GM21360 (cell line): Measurements from ENCODE around the gene NR2F2.
A peak's percentile ranks its signal among the peaks of the same experiment; 100 is the strongest.

Source experiments
- ATAC-seq: cut with Tn5 transposase; IDR thresholded peaks from one replicate; pipeline ENCODE4 v1.9.1; 2021; ENCODE audit warnings: mild to moderate bottlenecking, moderate library complexity; ENCODE audit not compliant: unreplicated experiment

NR2F2 gene

DNA sequence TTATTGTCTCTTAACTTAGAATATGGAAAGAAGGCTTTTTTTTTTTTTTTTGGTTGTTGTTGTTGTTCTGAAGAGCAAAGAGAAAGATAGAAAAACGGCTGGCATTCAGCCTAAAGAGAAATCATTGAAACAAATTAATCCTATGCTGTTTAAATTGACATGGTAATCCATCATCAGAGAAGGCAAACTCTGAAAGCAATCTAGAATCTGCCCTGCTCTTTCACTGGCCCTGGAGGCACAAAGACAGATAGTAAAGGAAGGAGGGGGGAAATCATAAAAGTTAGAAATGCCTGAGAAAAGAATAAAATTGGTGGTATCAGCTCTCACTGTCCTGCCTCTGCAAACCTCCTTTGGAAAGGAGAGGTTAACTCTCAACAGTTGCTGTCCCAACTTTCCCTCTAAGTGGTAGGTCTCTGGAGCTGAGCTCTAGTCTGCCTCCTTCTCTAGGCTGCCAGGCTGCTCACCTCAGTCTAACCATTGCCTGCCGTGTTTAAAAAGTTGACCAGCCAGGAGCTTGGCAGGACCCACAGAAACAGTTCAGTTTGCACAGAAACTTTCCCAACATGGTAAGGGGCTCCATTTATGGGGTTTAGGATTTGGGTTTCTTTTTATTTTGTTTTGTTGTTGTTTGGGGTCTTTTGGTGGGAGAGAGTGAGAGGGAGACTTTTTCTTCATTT lies 13.4 kb upstream of the NR2F2 start:
- ATAC-seq, result no peak

DNA sequence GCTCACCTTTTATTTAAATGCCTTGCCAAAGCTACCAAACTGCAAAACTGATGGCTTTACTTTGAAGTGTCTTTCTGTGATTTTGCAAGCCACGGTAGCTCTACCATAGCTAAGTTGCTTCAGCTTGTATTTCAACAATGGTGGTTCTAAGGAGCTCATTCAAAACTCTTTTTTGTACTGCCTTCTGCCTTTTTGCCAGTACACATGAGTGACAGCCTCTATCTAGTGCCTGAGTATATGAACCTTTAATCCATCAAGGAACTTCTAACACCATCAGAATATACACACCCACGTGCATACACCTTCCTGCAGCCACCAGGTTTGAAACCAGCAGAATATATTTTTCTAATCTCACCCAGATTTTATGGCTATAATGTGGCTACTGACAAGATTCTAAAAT lies 10.4 kb upstream of the NR2F2 start:
- no peak for ATAC-seq

GRCh38 chr15:96320703-96321638 lies 9.5 kb upstream of the NR2F2 start:
- no peak for ATAC-seq

GRCh38 chr15:96321639-96322535 lies 8.6 kb upstream of the NR2F2 start:
- ATAC-seq, result no peak

DNA sequence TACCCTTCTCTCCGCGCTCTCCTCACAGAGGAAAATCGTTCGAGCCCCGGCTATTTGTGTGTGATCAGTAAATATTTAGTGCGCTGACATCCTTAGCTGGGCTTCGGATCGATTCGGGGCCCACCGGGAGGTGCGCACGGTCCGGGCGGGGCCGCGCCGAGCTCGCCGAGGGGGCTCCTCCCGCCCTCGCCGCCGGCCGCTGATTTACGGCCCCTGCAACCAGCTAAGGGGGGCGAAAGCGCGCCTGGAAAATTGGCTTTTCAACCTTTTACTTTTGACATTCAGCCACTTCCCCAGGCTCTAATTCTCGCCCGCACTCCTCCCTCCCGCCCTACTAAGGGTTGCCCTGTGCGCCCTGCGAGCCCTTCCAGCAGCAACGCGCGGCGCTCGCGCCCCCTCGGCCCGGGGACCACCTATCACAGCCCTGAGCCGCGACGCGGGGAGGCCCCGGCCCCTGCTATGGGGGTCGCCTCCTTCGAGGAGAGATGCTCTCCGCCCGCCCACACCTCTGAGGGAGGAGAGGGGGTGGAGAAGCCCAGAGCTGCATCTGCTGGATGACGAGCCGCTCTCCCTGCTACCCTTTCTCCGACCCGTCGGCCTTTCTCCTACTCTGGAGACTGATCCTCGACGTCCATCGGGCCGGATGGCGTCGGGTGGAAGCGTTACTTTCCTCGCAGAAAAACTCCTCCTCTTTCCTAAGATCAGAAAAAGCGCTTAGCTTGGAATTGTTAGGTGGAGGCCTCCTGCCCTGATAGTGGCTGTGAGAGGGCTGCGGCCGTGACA lies 7.8 kb upstream of the NR2F2 start:
- no peak for ATAC-seq

DNA sequence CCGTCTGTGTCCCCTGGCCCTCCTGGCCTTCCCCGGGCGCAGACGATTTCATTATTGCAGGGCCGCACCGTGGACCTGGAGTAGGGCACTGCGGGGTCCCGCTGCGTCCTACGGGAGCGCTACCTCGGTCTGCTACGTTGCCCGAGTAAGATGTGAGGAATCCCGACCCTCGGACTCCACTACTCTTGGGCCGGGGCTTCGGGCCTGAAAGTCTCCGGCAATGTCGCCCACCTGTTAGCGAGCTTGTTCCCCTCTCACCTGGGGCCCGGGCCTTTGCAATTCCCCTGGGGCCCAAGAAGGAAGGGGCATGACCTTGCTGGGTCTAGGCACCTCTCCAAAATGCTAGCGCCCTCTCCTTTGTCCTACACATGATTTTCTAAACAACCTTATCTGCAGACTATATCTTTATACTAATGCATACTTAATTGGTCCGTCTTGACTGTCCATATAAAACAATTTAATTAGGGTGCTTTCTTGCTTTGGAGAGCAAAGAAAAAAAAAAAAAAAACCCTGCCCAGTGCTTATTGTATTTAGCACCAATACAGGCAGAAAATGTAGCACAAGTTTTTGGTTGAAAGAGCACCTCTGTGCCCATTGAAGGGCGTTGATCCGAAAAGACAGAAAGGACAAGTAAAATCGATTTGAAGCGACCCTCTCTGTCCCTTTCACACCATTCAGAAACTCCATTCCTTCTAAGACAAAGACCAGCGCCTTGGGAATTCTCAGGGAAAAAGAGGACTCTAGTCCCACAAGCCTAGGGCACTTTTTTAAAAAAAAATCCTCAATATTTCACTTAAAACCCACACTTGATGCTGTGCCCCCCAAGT lies 7.0 kb upstream of the NR2F2 start:
- no peak for ATAC-seq

DNA sequence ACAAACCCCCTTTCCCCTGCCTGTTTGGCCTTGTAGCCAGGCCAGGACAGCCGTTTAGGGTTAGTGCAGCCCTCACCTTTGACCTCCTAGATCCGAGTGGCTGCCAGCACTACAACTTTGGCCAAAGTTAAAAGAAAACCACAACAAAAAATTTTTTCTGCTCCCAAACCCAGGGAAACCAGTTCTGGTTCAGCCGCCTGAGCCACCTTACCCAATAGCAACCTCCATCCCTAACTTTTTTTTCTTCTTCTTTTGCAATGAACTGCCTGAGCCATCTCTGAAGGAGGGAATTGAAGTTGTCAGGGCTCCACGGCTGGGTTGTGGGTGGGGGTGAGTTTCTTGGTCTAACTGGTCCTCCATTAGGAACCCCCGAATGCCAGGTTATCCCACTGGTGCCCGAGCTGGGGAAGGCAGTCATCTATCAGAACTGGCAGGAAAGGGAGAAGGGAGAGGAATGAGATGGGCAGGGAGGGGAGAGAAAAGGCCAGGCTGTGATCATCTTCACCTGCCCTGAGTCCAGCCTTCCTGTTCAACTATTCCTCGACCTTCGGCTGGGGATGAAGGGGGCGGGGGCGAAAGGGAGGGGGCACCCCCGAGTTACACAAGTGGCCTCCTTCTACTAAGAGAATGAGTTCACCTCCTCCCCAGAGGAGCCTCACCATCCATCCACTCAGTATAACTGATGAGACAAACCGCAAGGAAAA lies 6.2 kb upstream of the NR2F2 start:
- no peak for ATAC-seq

- no peak for ATAC-seq
Measured at GRCh38 chr15:96324940-96325540, 5.5 kb upstream of the NR2F2 start.

- no peak for ATAC-seq
Measured at GRCh38 chr15:96325541-96326327, 4.8 kb upstream of the NR2F2 start.

- no peak for ATAC-seq
Measured at GRCh38 chr15:96326328-96327154, 4.0 kb upstream of the NR2F2 start.

DNA sequence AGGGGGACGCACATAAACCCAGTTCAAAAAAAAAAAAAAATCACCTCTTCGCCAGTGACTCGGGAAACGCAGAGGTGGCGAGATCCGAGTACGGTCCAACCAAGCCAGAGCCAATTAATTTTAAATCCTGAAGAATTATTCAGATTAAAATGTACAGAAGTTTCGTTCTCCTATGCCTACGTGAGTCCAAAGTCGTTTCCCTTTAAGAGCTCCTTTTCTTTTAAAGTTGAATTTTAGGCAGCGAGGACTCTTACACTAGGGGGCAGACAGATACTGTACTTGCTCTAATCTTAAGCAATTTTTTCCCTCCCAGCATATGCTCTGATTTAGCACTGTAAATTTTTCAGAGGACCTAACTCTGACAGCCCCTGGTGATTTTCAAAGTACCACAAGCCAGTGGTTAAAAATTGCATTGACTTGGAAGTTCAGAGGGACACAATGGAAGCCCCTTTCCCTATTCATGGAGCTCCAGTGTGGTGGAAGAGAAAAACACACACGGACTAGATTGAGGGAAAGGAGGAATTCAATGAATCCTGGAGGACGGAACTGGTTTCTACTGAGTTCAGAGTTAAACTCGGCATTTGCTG lies 3.3 kb upstream of the NR2F2 start:
- peak; percentile 50 for ATAC-seq

GRCh38 chr15:96328181-96328876 lies 2.2 kb upstream of the NR2F2 start:
- no peak for ATAC-seq

- ATAC-seq, result no peak
Measured at GRCh38 chr15:96328877-96329195, 1.7 kb upstream of the NR2F2 start.

GRCh38 chr15:96329403-96329981 lies 1.0 kb upstream of the NR2F2 start:
- no peak for ATAC-seq

DNA sequence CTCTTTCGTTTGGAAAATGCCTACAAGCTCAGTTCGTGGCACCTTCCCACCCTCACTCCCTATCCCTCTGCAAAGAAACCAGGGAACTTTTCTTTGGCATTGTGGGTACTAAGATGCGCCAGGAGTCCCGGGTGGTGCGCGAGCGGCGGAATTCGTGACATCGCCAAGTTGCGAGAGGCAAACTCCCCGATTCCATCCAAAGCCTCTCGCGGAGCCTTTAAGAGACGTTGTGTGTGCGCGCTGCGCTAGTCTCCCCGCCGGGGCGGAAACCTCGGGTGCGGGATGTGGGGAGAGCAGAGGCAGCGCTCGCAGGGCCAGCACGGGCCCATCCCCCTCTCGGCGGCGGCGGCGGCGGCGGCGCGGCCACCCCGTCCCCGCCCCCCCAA lies 443 bp upstream of the NR2F2 start:
- ATAC-seq, result peak; percentile 7
